ENCODE measurements around the gene NXPE4.

GRCh38 chr11:114596175-114596919 lies 761 bp upstream of the NXPE4 start:
- no peak for TF ChIP-seq POLR2AphosphoS5 (IDR thresholded peaks at IDR 0.05; ENCODE audit: borderline replicate concordance, low read depth, low read length)
- TF ChIP-seq EZH2 (IDR thresholded peaks at IDR 0.05) = no peak
- TF ChIP-seq FOXP2 (optimal IDR thresholded peaks at IDR 0.05; ENCODE audit: control extremely low read depth, extremely low read length, insufficient read depth) = no peak
